CD14-positive monocyte (primary cell): ENCODE measurements around the gene CELF2. TPM values are rescaled to one million over a fixed set of nuclear protein-coding genes. Genes with fewer than 3 reads are reported as not detected.

ENCODE experiments used
- DNase-seq, 3 donors: peaks; one replicate each; pipeline ENCODE4 v3.0.0-alpha.2; 2011 to 2022
- H2AFZ ChIP-seq: 2 replicates; pipeline ENCODE4 v1.6.0; 2012; ENCODE audit warnings: mild to moderate bottlenecking, low read depth, low read length, inconsistent platforms; ENCODE audit not compliant: insufficient read depth, poor library complexity, severe bottlenecking
- H3K27ac ChIP-seq, 2 donors: 1 replicate in 1 of 2; 2 replicates in 1 of 2; pipeline ENCODE4 v1.5.1; 2012 to 2013; ENCODE audit warnings: low read length in 2 of 2, control low read depth in 1 of 2, inconsistent platforms in 1 of 2, low read depth in 1 of 2, mild to moderate bottlenecking in 1 of 2
- H3K27me3 ChIP-seq, 2 donors: one replicate each; pipeline versions ENCODE4 v1.6.0 to v1.6.1; 2011 to 2013; ENCODE audit warnings: low read length in 2 of 2; ENCODE audit not compliant: control insufficient read depth in 2 of 2, insufficient read depth in 2 of 2
- H3K36me3 ChIP-seq, 2 donors: replicated peaks in 1 of 2; 1 replicate in 1 of 2; 2 replicates in 1 of 2; pipeline versions ENCODE4 v1.5.1 to v1.6.1; 2012 to 2013; ENCODE audit warnings: low read length in 2 of 2, control low read depth in 1 of 2, inconsistent platforms in 1 of 2, mild to moderate bottlenecking in 1 of 2; ENCODE audit not compliant: insufficient read depth in 2 of 2, control insufficient read depth in 1 of 2
- H3K4me1 ChIP-seq, 2 donors: 1 replicate in 1 of 2; 2 replicates in 1 of 2; pipeline versions ENCODE4 v1.5.1 to v1.6.1; 2012 to 2013; ENCODE audit warnings: low read length in 2 of 2, control low read depth in 1 of 2, inconsistent platforms in 1 of 2, mild to moderate bottlenecking in 1 of 2, moderate library complexity in 1 of 2; ENCODE audit not compliant: insufficient read depth in 2 of 2, control insufficient read depth in 1 of 2
- H3K4me2 ChIP-seq: replicated peaks from 2 replicates; pipeline ENCODE3; 2012; ENCODE audit warnings: low read length, moderate library complexity, mild to moderate bottlenecking; ENCODE audit not compliant: poor library complexity, severe bottlenecking; ENCODE audit errors: extremely low read depth
- H3K4me3 ChIP-seq, 3 experiments: fragments of 200-600 bp in 1 of 3; sonication (generic) in 1 of 3; replicated peaks in 1 of 3; 1 replicate in 2 of 3; 2 replicates in 1 of 3; pipeline ENCODE4 v1.5.1; 2011 to 2013; ENCODE audit warnings: low read length in 3 of 3, mild to moderate bottlenecking in 3 of 3, control low read depth in 2 of 3, low read depth in 2 of 3, inconsistent platforms in 1 of 3, moderate library complexity in 1 of 3
- H3K79me2 ChIP-seq: 2 replicates; pipeline ENCODE4 v1.6.0; 2012; ENCODE audit warnings: mild to moderate bottlenecking, control low read depth, inconsistent platforms, low read length, moderate library complexity; ENCODE audit not compliant: insufficient read depth
- H3K9ac ChIP-seq: 2 replicates; pipeline ENCODE4 v1.6.0; 2017; ENCODE audit warnings: low read length, mild to moderate bottlenecking; ENCODE audit not compliant: insufficient read depth, poor library complexity, severe bottlenecking
- H3K9me3 ChIP-seq, 2 donors: replicated peaks in 1 of 2; 1 replicate in 1 of 2; 2 replicates in 1 of 2; pipeline versions ENCODE4 v1.5.1 to v1.6.1; 2012 to 2013; ENCODE audit warnings: low read length in 2 of 2, control low read depth in 1 of 2; ENCODE audit not compliant: control insufficient read depth in 1 of 2, insufficient read depth in 1 of 2
- H4K20me1 ChIP-seq: 2 replicates; pipeline ENCODE4 v1.6.0; 2012; ENCODE audit warnings: mild to moderate bottlenecking, low read length, control low read depth, moderate library complexity; ENCODE audit not compliant: insufficient read depth
- H3K27ac Mint-ChIP-seq, 7 donors: one replicate each; pipeline ENCODE4 v1.8.0; 2020; ENCODE audit warnings: mild to moderate bottlenecking in 7 of 7, mixed read lengths in 7 of 7, moderate library complexity in 6 of 7, inconsistent platforms in 2 of 7
- H3K27me3 Mint-ChIP-seq, 3 donors: one replicate each; pipeline ENCODE4 v1.8.0; 2021 to 2022; ENCODE audit warnings: low read depth in 3 of 3, mild to moderate bottlenecking in 3 of 3, mixed read lengths in 3 of 3, moderate library complexity in 3 of 3, inconsistent platforms in 1 of 3
- H3K36me3 Mint-ChIP-seq, 2 donors: one replicate each; pipeline ENCODE4 v1.8.0; 2020; ENCODE audit warnings: mixed read lengths in 2 of 2, inconsistent platforms in 1 of 2, mild to moderate bottlenecking in 1 of 2
- H3K4me1 Mint-ChIP-seq: one replicate; pipeline ENCODE4 v1.8.0; 2020; ENCODE audit warnings: mild to moderate bottlenecking, mixed read lengths
- H3K4me3 Mint-ChIP-seq, 2 donors: one replicate each; pipeline ENCODE4 v1.8.0; 2020; ENCODE audit warnings: mild to moderate bottlenecking in 2 of 2, mixed read lengths in 2 of 2, moderate library complexity in 1 of 2
- H3K9me3 Mint-ChIP-seq, 7 donors: one replicate each; pipeline ENCODE4 v1.8.0; 2020 to 2022; ENCODE audit warnings: mixed read lengths in 7 of 7, mild to moderate bottlenecking in 6 of 7, moderate library complexity in 6 of 7, inconsistent platforms in 2 of 7
- CTCF ChIP-seq: fragments of 200-600 bp; IDR thresholded peaks from one replicate; pipeline ENCODE4 v1.8.0; 2022; ENCODE audit warnings: antibody characterized with exemption, mild to moderate bottlenecking
- WGBS: methylation state at CpG from one replicate; pipeline ENCODE4 v1.1.5; 2013; ENCODE audit warnings: missing lambda C conversion rate; ENCODE audit not compliant: insufficient coverage; 5-methylcytosine and 5-hydroxymethylcytosine counted together
- intact Hi-C, 2 donors: fragments of 100-400 bp; cut with micrococcal nuclease; formaldehyde crosslinking; loops; one replicate each; pipeline versions ENCODE4 v1.15.0 to v1.15.1; 2023
- polyA plus RNA-seq, 3 donors: library from polyadenylated mRNA; depleted of rRNA in 1 of 3; unstranded in 2 of 3; stranded (reverse) in 1 of 3; fragments of 300-500 nt in 2 of 3; fragments of >200 nt in 1 of 3; fragmentation: Illumina TruSeq in 2 of 3; gene quantifications; 1 replicate in 2 of 3; 2 replicates in 1 of 3; pipeline ENCODE4 v1.2.3, GENCODE V29; 2012 to 2021

The CELF2 gene
- polyA plus RNA-seq, 3 donors = 53.5 to 93.3 (median 80.5) TPM

- Mint-ChIP-seq H3K4me1 (no peaks in the 10 kb centered on the region), H3K27me3 (peaks cover 1 to 2% (median 2%) of the 10 kb centered on the region in 3 donors), H3K27ac (peak overlapping the region in 1 of 7 donors; percentile 47), H3K9me3 (peaks cover 0 to 2% (median 1%) of the 10 kb centered on the region in 7 donors), H3K4me3 (no peak overlapping the region), H3K36me3 (no peaks in the 10 kb centered on the region)
- Histone ChIP-seq H4K20me1 (no peaks in the 10 kb centered on the region), H3K27ac (no peak overlapping the region), H3K4me3 (no peak overlapping the region), H2AFZ (no peak overlapping the region), H3K9me3 (no peaks in the 10 kb centered on the region), H3K4me1 (no peaks in the 10 kb centered on the region), H3K27me3 (no peaks in the 10 kb centered on the region), H3K36me3 (no peaks in the 10 kb centered on the region), H3K9ac (no peak overlapping the region), H3K4me2 (no peak overlapping the region), H3K79me2 (no peaks in the 10 kb centered on the region)
- no peak for TF ChIP-seq CTCF
- DNase-seq = no peak
- no CpG with 5 or more reads among the region's 4 CpGs for WGBS
- intact Hi-C loops = no loop called here
Observed at GRCh38 chr10:11068861-11069633, 51.4 kb downstream of the CELF2 start.

DNA sequence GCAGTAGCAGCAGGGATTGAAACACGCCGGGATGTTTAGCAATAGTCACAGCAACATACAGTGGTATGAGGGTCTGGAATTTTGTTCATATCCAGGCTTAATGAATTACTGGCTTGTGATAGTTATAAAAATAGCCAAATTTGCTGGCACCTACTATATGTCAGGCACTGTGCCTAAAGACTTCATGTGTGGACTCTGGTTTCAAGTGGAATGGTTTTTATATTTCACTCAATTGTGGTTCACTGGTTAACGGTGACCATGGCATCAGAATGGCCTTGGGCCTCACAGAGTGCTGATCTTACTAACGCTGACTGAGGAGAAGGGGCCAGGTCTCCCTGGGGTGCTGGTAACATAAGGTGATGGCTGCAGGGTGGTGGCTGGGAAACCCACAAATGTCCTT lies 55.7 kb downstream of the CELF2 start:
- DNase-seq = no peak
- no peak overlapping the region for H3K4me3 Mint-ChIP-seq
- TF ChIP-seq CTCF = no peak
- H3K27me3 Mint-ChIP-seq = peaks cover 0 to 5% (median 4%) of the 10 kb centered on the region in 3 donors
- H3K4me1 ChIP-seq = no peaks in the 10 kb centered on the region
- H3K79me2 ChIP-seq = no peaks in the 10 kb centered on the region
- H4K20me1 ChIP-seq = no peaks in the 10 kb centered on the region
- peaks cover 0 to 1% (median 0%) of the 10 kb centered on the region in 7 donors for H3K9me3 Mint-ChIP-seq
- H3K27ac ChIP-seq = no peak overlapping the region
- H3K9me3 ChIP-seq = no peaks in the 10 kb centered on the region
- H3K4me3 ChIP-seq = no peak overlapping the region
- no peaks in the 10 kb centered on the region for H3K36me3 Mint-ChIP-seq
- no peak overlapping the region for H3K9ac ChIP-seq
- no peaks in the 10 kb centered on the region for H3K4me1 Mint-ChIP-seq
- H3K4me2 ChIP-seq = no peak overlapping the region
- no peaks in the 10 kb centered on the region for H3K27me3 ChIP-seq
- no peaks in the 10 kb centered on the region for H3K36me3 ChIP-seq
- 100% methylated on average over 3 of the region's 4 CpGs for WGBS
- H3K27ac Mint-ChIP-seq = no peak overlapping the region
- H2AFZ ChIP-seq = no peak overlapping the region
- intact Hi-C loops = no loop called here
